Adrenal gland (tissue), 12 donors: ENCODE measurements around the gene XPNPEP3. TPM values are rescaled to one million over a fixed set of nuclear protein-coding genes. Genes with fewer than 3 reads are reported as not detected.

Experiments
- DNase-seq, 7 donors: peaks; one replicate each; pipeline ENCODE4 v3.0.0-alpha.2; 2019 to 2020
- H3K27ac ChIP-seq, 5 donors: fragments of 200-600 bp; sonication (generic) in 4 of 5; 1 replicate in 3 of 5; 2 replicates in 2 of 5; pipeline versions ENCODE4 v1.5.1 to v1.8.0; 2016 to 2020; ENCODE audit warnings: mild to moderate bottlenecking in 1 of 5
- H3K27me3 ChIP-seq: fragments of 200-600 bp; 2 replicates; pipeline ENCODE4 v1.8.0; 2021
- H3K36me3 ChIP-seq, 2 donors: fragments of 200-600 bp; replicated peaks in 1 of 2; 1 replicate in 1 of 2; 2 replicates in 1 of 2; pipeline versions ENCODE4 v1.5.1 to v1.8.0; 2018 to 2022
- H3K4me1 ChIP-seq, 2 donors: fragments of 200-600 bp; replicated peaks in 1 of 2; 1 replicate in 1 of 2; 2 replicates in 1 of 2; pipeline versions ENCODE4 v1.5.1 to v1.8.0; 2018 to 2021
- H3K4me3 ChIP-seq, 4 donors: fragments of 200-600 bp; sonication (generic) in 3 of 4; one replicate each; pipeline ENCODE4 v1.5.1; 2016 to 2018
- H3K9me3 ChIP-seq, 3 donors: fragments of 200-600 bp; sonication (generic) in 1 of 3; replicated peaks in 1 of 3; 1 replicate in 2 of 3; 2 replicates in 1 of 3; pipeline versions ENCODE4 v1.5.1 to v1.8.0; 2016 to 2021
- CTCF ChIP-seq, 6 experiments: fragments of 450-650 bp in 4 of 6; fragments of 200-600 bp in 2 of 6; sonication (generic) in 1 of 6; IDR thresholded peaks; 1 replicate in 5 of 6; 2 replicates in 1 of 6; pipeline versions ENCODE4 v1.5.1 to v1.8.0; 2016 to 2021; ENCODE audit warnings: antibody characterized with exemption in 6 of 6, mild to moderate bottlenecking in 2 of 6, moderate library complexity in 1 of 6
- POLR2A ChIP-seq, 2 donors: fragments of 450-650 bp; IDR thresholded peaks; one replicate each; pipeline ENCODE4 v1.6.1; 2017; ENCODE audit warnings: antibody characterized with exemption in 2 of 2, mild to moderate bottlenecking in 2 of 2, moderate library complexity in 1 of 2
- WGBS, 4 donors: extraction: QIAGEN DNeasy Blood & Tissue Kit in 2 of 4; methylation state at CpG; one replicate each; pipeline versions ENCODE4 v1.1.5 to v1.1.7; 2013 to 2017; 5-methylcytosine and 5-hydroxymethylcytosine counted together
- intact Hi-C, 2 donors: fragments of 100-400 bp; cut with DNase I; formaldehyde crosslinking; loops; one replicate each; pipeline versions ENCODE4 v1.14.1 to v1.15.0; 2022 to 2023
- microRNA-seq, 3 donors: library from miRNA; unstranded; fragments of <30 nt; microRNA quantifications; one replicate each; pipeline ENCODE4, GENCODE V29; 2017 to 2020
- polyA plus RNA-seq, 3 donors: library from polyadenylated mRNA; stranded (reverse); fragments of 200-250 nt in 2 of 3; fragments of 350-450 nt in 1 of 3; fragmentation: Illumina TruSeq in 1 of 3; extraction: RNeasy Lipid Tissue Mini Kit (QIAGEN cat#74804) in 1 of 3; gene quantifications; one replicate each; pipeline ENCODE4 v1.2.3, GENCODE V29; 2013 to 2014
- small RNA-seq, 2 donors: library from RNA; depleted of rRNA; stranded (forward); fragments of <200 nt; gene quantifications; one replicate each; pipeline ENCODE3, GENCODE V24; 2016
- total RNA-seq, 9 donors: library from RNA; depleted of rRNA in 4 of 9; stranded (reverse); fragments of >200 nt in 4 of 9; fragments of 120-200 nt in 1 of 9; fragmentation: NEBNext Ultra II Directional in 1 of 9; extraction: Animal tissue kit (Norgen Biotek cat#: 25700) in 1 of 9; gene quantifications; one replicate each; pipeline versions ENCODE4 v1.1.0 to v1.2.4, GENCODE V29; 2013 to 2023
- donor health status: healthy with polysubstance abuse.
- donor health status: Bipolar disorder and iron deficiency.
- donor health status: DM: yes; HTN: yes; CAD: no.
- donor health status: DM: no; HTN: no; CAD: no.
- donor health status: DM: no; HTN: no; CAD: no.
- donor health status: DM: yes; HTN: yes; CAD: no.

Gene XPNPEP3
- total and polyA plus RNA-seq, 12 donors = 6.4 to 41.1 (median 20.6) TPM

GRCh38 chr22:40979198-40979597 is 122.2 kb downstream of the XPNPEP3 start:
- TF ChIP-seq CTCF (IDR thresholded peaks at IDR 0.05) (no peak), POLR2A (IDR thresholded peaks at IDR 0.05) (no peak)
- DNase-seq = no peak
- H3K4me3 ChIP-seq = no peak overlapping the region
- no peaks in the 10 kb centered on the region for H3K27me3 ChIP-seq
- no peaks in the 10 kb centered on the region for H3K4me1 ChIP-seq
- no peak overlapping the region for H3K27ac ChIP-seq
- intact Hi-C loops = no loop called here
- WGBS, 4 donors = 92 to 97% (median 96%) methylated on average over 7 of the region's 7 CpGs
- no peaks in the 10 kb centered on the region for H3K36me3 ChIP-seq
- H3K9me3 ChIP-seq = no peaks in the 10 kb centered on the region

- DNase-seq = no peak
- no peak overlapping the region for H3K27ac ChIP-seq
- intact Hi-C loops = no loop called here
- H3K4me1 ChIP-seq = no peaks in the 10 kb centered on the region
- H3K9me3 ChIP-seq = no peaks in the 10 kb centered on the region
- TF ChIP-seq POLR2A (IDR thresholded peaks at IDR 0.05) = no peak
- no peak for TF ChIP-seq CTCF (IDR thresholded peaks at IDR 0.05)
- H3K27me3 ChIP-seq = no peaks in the 10 kb centered on the region
- whole genome bisulfite sequencing, 4 donors = 87 to 92% (median 91%) methylated on average over 7 to 8 of the region's 8 CpGs
- H3K36me3 ChIP-seq = no peaks in the 10 kb centered on the region
- H3K4me3 ChIP-seq = no peak overlapping the region
Measured at GRCh38 chr22:40979871-40980270, 122.9 kb downstream of the XPNPEP3 start.

Small RNA genes within 50 kb of the gene (microRNA-seq; reads per million reads assigned to microRNA genes)
- 0 to 0.89 (median 0.38) reads per million in 3 donors for gene MIR4766

Small RNA genes within 50 kb of the gene (small RNA-seq; reads per million reads assigned to genes)
- gene MIR4766 (0 to 0.08 reads per million in 2 donors), gene RF00017 (0 reads per million in 2 donors), gene RNU6-379P (0 reads per million in 2 donors)

Other genes starting within 250 kb of the XPNPEP3 start
- 100 to 1,000 TPM in 2 of 9 donors, 10 to 100 TPM in 7; 13.6 to 141 (median 42.8) TPM for gene MRTFA, start 220.4 kb upstream of the XPNPEP3 start, total RNA-seq
- 10 to 100 TPM; 12.3 to 49.8 (median 22.7) TPM for gene MRTFA, start 220.4 kb upstream of the XPNPEP3 start, polyA plus RNA-seq
- gene MCHR1, start 177.7 kb upstream of the XPNPEP3 start, total RNA-seq = 1 to 10 TPM in 1 of 9 donors, under 1 TPM in 6, not detected in 2; 0.11 to 1.7 (median 0.24) TPM
- gene MCHR1, start 177.7 kb upstream of the XPNPEP3 start, polyA plus RNA-seq = under 1 TPM; 0.07 to 0.32 (median 0.24) TPM
- gene SLC25A17, start 37.8 kb upstream of the XPNPEP3 start, total RNA-seq = 10 to 100 TPM; 18.3 to 40.8 (median 22.4) TPM
- 10 to 100 TPM; 13.2 to 31.6 (median 18.2) TPM for gene SLC25A17, start 37.8 kb upstream of the XPNPEP3 start, polyA plus RNA-seq
- gene ST13, start 509 bp upstream of the XPNPEP3 start, total RNA-seq = 100 to 1,000 TPM; 187 to 575 (median 243) TPM
- 100 to 1,000 TPM in 1 of 3 donors, 10 to 100 TPM in 2; 61.5 to 575 (median 90.0) TPM for gene ST13, start 509 bp upstream of the XPNPEP3 start, polyA plus RNA-seq
- gene DNAJB7, start 5.0 kb downstream of the XPNPEP3 start, total RNA-seq = not detected
- gene DNAJB7, start 5.0 kb downstream of the XPNPEP3 start, polyA plus RNA-seq = not detected
- gene RBX1, start 94.2 kb downstream of the XPNPEP3 start, total RNA-seq = 10 to 100 TPM; 26.8 to 88.1 (median 54.5) TPM
- 100 to 1,000 TPM in 1 of 3 donors, 10 to 100 TPM in 2; 57.0 to 144 (median 95.2) TPM for gene RBX1, start 94.2 kb downstream of the XPNPEP3 start, polyA plus RNA-seq
- gene EP300, start 235.4 kb downstream of the XPNPEP3 start, total RNA-seq = 100 to 1,000 TPM in 1 of 9 donors, 10 to 100 TPM in 8; 35.6 to 161 (median 58.3) TPM
- gene EP300, start 235.4 kb downstream of the XPNPEP3 start, polyA plus RNA-seq = 10 to 100 TPM in 2 of 3 donors, 1 to 10 TPM in 1; 7.0 to 28.4 (median 19.7) TPM